AG04449 (cell line): Measurements from ENCODE around the gene UBAC1.
"Not testable (repeated sequence)": the region's sequence is repeated elsewhere in the genome, so short reads cannot be mapped to it uniquely, and the experiment has no call there.

Experiments
- CTCF ChIA-PET: fragments of 350-600 bp; formaldehyde crosslinking; extraction: SDS; loops from one replicate; lab custom pipeline; 2021; ENCODE audit warnings: antibody characterized with exemption; lab: Yijun Ruan, JAX
- POLR2A ChIA-PET: fragments of 400-600, 350-600 bp; formaldehyde crosslinking; extraction: SDS; loops from one replicate; lab custom pipeline; 2020; ENCODE audit warnings: antibody characterized with exemption, inconsistent platforms; lab: Yijun Ruan, JAX
- DNase-seq: peaks from one replicate; pipeline ENCODE4 v3.0.0-alpha.2; 2010; ENCODE audit warnings: low read depth, low spot score
- H3K4me3 ChIP-seq: 2 replicates; pipeline ENCODE4 v1.5.1; 2011; ENCODE audit warnings: low read depth, mild to moderate bottlenecking, control low read depth, low read length
- TF ChIP-seq, protein P1 (sequence below): IDR thresholded peaks from one replicate; pipeline ENCODE4 v1.5.1; 2011; ENCODE audit warnings: mild to moderate bottlenecking, moderate library complexity, low read length, control low read depth, inconsistent platforms; ENCODE audit not compliant: insufficient read depth; ENCODE audit errors: missing control alignments

UBAC1 gene

GRCh38 chr9:135948968-135949367 is 12.2 kb downstream of the UBAC1 start:
- TF ChIP-seq, protein P1, sequence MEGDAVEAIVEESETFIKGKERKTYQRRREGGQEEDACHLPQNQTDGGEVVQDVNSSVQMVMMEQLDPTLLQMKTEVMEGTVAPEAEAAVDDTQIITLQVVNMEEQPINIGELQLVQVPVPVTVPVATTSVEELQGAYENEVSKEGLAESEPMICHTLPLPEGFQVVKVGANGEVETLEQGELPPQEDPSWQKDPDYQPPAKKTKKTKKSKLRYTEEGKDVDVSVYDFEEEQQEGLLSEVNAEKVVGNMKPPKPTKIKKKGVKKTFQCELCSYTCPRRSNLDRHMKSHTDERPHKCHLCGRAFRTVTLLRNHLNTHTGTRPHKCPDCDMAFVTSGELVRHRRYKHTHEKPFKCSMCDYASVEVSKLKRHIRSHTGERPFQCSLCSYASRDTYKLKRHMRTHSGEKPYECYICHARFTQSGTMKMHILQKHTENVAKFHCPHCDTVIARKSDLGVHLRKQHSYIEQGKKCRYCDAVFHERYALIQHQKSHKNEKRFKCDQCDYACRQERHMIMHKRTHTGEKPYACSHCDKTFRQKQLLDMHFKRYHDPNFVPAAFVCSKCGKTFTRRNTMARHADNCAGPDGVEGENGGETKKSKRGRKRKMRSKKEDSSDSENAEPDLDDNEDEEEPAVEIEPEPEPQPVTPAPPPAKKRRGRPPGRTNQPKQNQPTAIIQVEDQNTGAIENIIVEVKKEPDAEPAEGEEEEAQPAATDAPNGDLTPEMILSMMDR, result no peak
- no peak for DNase-seq
- ChIA-PET POLR2A (interaction anchor here (0.6 kb wide), 1 partner anchor 42 kb away, joined by 3 read pairs; the partner anchor contains the start of gene CAMSAP1), CTCF (no interaction called here)
- no peak overlapping the region for H3K4me3 ChIP-seq

DNA sequence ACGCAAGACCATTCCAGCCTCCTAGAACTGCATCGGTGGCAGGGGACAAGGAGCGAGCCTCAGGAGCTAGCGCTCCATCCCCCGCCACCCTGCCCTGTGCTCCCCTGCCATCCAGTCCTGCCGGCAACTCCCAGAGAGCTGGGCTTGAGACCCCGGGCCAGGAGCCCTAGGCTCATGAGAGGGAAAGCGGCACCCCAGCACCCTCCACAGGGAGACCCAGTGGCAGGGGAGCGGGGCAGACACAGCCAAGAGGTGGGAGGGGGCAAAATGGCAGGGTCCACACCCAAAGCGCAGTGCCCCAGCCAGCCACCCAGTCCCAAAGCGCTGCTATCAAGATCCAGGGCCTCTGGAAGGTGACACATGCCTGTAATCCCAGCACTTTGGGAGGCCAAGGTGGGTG is 12.7 kb downstream of the UBAC1 start:
- TF ChIP-seq, protein P1, result no peak
- H3K4me3 ChIP-seq, result no peak overlapping the region
- POLR2A ChIA-PET, result interaction anchor here (0.6 kb wide), 1 partner anchor 41 kb away, joined by 3 read pairs; the partner anchor contains the start of gene CAMSAP1
- DNase-seq, result no peak
- CTCF ChIA-PET, result no interaction called here

DNA sequence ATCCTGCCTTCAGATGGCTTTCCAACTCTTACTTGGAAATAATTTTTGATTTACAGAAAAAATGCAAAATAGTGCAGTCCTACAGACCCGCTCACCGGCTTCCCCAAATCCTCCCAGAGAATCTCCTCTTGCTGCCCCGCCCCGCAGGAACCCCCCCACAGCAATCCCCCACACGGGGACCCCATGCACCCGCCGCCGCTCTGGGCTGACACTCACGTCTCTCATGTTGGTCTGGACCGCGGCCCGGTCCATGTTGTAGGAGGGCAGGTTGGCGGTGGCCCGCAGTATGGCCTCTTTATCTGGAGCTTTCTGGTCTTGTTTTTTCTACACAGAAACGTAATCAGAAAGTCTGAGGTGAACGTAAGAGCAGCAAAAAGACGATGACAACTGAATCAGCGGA is 13.6 kb downstream of the UBAC1 start:
- no peak overlapping the region for H3K4me3 ChIP-seq
- no peak for DNase-seq
- ChIA-PET POLR2A (no interaction called here), CTCF (no interaction called here)
- TF ChIP-seq, protein P1, result no peak

GRCh38 chr9:135947105-135947504 is 14.1 kb downstream of the UBAC1 start:
- H3K4me3 ChIP-seq, DNase-seq, CTCF ChIA-PET, POLR2A ChIA-PET: not testable (repeated sequence)

DNA sequence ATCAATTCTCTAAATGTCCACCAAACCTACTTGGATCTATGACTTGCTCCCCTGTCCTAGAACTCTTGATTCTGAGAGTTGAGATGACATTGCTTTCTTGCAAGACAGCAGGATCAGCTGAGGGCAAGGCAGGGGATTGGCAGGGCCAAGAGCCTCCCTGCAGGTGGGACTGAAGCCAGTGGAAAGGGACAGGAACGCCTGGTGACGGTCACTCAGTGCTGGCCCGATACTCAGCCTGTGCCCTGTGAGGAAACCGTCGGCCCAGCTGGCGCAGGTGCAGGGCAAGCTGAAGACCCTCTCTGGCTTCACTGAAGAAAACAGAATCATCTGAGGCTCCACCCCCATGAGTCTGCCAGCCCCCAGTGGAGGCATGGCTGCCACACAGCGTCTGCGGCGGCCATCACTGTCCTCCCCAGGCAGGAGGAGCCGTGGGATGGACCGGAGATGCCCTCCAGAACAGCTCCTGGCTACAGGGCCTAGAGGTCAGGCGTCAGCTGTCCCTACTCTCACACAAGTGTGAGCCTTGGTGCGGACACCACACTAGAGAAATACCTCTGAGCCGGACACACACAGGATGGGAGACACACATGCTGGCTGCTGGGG is 14.7 kb downstream of the UBAC1 start:
- CTCF ChIA-PET, result interaction anchor here (1.5 kb wide), 1 partner anchor 82 kb away, joined by 4 read pairs; no protein-coding TSS in a partner anchor
- POLR2A ChIA-PET, result no interaction called here
- H3K4me3 ChIP-seq, result no peak overlapping the region
- no peak for DNase-seq
- TF ChIP-seq, protein P1, result no peak

GRCh38 chr9:135945969-135946368 is 15.2 kb downstream of the UBAC1 start:
- H3K4me3 ChIP-seq, result no peak overlapping the region
- no peak for DNase-seq
- ChIA-PET POLR2A (no interaction called here), CTCF (interaction anchor here (1.5 kb wide), 1 partner anchor 82 kb away, joined by 4 read pairs; no protein-coding TSS in a partner anchor)
- TF ChIP-seq, protein P1, result no peak
